Ovary (tissue), 3 donors: ENCODE data around the gene SLC11A2.

ENCODE experiments used
- CTCF ChIP-seq, 3 donors: fragments of 450-650 bp in 2 of 3; fragments of 200-600 bp in 1 of 3; IDR thresholded peaks; one replicate each; pipeline versions ENCODE4 v1.5.1 to v1.8.0; 2016 to 2022; ENCODE audit warnings: antibody characterized with exemption in 3 of 3, mild to moderate bottlenecking in 1 of 3
- EP300 ChIP-seq: sonication (generic); formaldehyde crosslinking; IDR thresholded peaks from one replicate; pipeline ENCODE4 v1.6.1; 2017; ENCODE audit warnings: antibody characterized with exemption
- POLR2A ChIP-seq: fragments of 450-650 bp; IDR thresholded peaks from one replicate; pipeline ENCODE4 v1.6.1; 2017; ENCODE audit warnings: antibody characterized with exemption, mild to moderate bottlenecking, moderate library complexity
- donor health status: DM: no; HTN: no; CAD: no.

- TF ChIP-seq CTCF (IDR thresholded peaks at IDR 0.05): no peak
- no peak for TF ChIP-seq POLR2A
- TF ChIP-seq EP300: no peak
Measured at GRCh38 chr12:51008329-51009055, 17.7 kb downstream of the SLC11A2 start.
